Measurements from ENCODE around the gene NLRP11. TPM values are rescaled to one million over a fixed set of nuclear protein-coding genes. Genes with fewer than 3 reads are reported as not detected.

Gene NLRP11
- total RNA-seq: not detected in 2 replicates
- long read RNA-seq: 0 reads

DNA sequence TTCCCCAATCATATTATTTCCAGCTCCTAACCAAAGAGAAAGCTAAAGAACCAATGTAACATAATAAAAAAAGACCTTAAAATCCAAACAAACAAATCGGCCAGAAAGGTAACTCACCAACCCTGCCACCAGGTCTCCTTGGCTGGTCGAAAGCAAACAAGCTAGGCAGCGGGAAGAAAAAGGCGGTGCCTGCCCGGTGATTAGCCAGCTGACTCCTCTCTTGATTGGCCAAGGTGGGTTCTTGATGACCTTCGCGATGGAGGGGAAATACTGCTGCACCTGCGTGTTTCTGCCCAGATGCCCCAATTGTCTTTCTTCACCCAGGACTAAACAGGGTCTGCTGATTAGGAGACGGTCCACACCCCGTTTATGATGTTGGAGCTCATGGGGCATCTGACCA lies at the start of gene NLRP11:
NLRP11 (minus strand) TSS at position 154 of the 400 bp plus-strand sequence. CDS start 13,825 bp downstream, outside the sequence.
- Mint-ChIP-seq H3K27me3 (ENCODE audit: unreplicated experiment) (no peaks in the 10 kb centered on the region), H3K27ac (ENCODE audit: unreplicated experiment) (no peak within 1 kb of the TSS), H3K4me3 (ENCODE audit: unreplicated experiment) (no peak within 1 kb of the TSS), H3K9me3 (ENCODE audit: unreplicated experiment) (peaks cover 39% of the 10 kb centered on the region), H3K4me1 (ENCODE audit: unreplicated experiment) (no peaks in the 10 kb centered on the region), H3K36me3 (ENCODE audit: unreplicated experiment) (no peaks in the 10 kb centered on the region)
- TF ChIP-seq, protein P1, sequence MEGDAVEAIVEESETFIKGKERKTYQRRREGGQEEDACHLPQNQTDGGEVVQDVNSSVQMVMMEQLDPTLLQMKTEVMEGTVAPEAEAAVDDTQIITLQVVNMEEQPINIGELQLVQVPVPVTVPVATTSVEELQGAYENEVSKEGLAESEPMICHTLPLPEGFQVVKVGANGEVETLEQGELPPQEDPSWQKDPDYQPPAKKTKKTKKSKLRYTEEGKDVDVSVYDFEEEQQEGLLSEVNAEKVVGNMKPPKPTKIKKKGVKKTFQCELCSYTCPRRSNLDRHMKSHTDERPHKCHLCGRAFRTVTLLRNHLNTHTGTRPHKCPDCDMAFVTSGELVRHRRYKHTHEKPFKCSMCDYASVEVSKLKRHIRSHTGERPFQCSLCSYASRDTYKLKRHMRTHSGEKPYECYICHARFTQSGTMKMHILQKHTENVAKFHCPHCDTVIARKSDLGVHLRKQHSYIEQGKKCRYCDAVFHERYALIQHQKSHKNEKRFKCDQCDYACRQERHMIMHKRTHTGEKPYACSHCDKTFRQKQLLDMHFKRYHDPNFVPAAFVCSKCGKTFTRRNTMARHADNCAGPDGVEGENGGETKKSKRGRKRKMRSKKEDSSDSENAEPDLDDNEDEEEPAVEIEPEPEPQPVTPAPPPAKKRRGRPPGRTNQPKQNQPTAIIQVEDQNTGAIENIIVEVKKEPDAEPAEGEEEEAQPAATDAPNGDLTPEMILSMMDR (IDR thresholded peaks at IDR 0.05): no peak
- peak; percentile 25 for DNase-seq (ENCODE audit: extremely low spot score, unreplicated experiment)

DNA sequence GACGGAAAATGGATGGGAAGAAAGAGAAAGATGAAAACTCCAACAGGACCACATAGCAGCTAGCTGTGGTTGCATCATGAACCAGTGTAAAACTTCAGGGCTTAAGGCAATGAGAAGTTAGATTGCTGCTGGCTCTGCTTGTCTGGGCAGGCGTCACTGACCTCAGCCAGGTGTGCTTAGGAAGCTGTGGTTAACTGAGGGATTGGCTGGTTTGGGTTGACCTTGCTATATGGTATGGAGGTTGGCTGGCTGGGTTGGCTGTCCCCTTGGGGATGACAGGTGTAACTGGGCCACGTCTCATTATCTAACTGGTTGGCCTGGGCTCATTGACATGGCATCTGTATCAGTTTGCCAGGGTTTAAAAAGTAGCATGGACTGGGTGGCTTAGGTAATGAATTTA lies 45.4 kb upstream of the NLRP11 start:
- Mint-ChIP-seq H3K27ac (ENCODE audit: unreplicated experiment) (no peak overlapping the region), H3K4me1 (ENCODE audit: unreplicated experiment) (no peaks in the 10 kb centered on the region), H3K9me3 (ENCODE audit: unreplicated experiment) (peaks cover 50% of the 10 kb centered on the region), H3K27me3 (ENCODE audit: unreplicated experiment) (no peaks in the 10 kb centered on the region), H3K4me3 (ENCODE audit: unreplicated experiment) (no peak overlapping the region), H3K36me3 (ENCODE audit: unreplicated experiment) (no peaks in the 10 kb centered on the region)
- TF ChIP-seq, protein P1 (IDR thresholded peaks at IDR 0.05): no peak
- DNase-seq (ENCODE audit: extremely low spot score, unreplicated experiment): peak; percentile 44

DNA sequence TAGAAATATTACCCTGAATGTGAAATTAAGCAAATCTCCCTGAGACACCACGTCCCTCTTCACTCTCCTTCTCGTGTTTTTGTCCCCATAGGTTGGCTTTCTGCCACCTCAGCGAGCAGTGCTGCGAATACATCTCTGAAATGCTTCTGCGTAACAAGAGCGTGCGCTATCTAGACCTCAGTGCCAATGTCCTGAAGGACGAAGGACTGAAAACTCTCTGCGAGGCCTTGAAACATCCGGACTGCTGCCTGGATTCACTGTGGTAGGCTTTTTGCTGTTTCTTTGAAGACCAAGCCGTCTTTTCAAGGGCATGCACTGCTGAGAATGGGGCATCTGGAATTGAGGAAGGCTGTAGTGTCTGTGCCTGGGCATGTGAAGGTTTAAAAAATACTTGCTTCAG lies 38.9 kb upstream of the NLRP11 start:
- H3K27me3 Mint-ChIP-seq (ENCODE audit: unreplicated experiment): no peaks in the 10 kb centered on the region
- peak; percentile 64 for DNase-seq (ENCODE audit: extremely low spot score, unreplicated experiment)
- H3K9me3 Mint-ChIP-seq (ENCODE audit: unreplicated experiment): peaks cover 51% of the 10 kb centered on the region
- H3K4me1 Mint-ChIP-seq (ENCODE audit: unreplicated experiment): no peaks in the 10 kb centered on the region
- H3K4me3 Mint-ChIP-seq (ENCODE audit: unreplicated experiment): no peak overlapping the region
- H3K36me3 Mint-ChIP-seq (ENCODE audit: unreplicated experiment): peaks cover 2% of the 10 kb centered on the region
- H3K27ac Mint-ChIP-seq (ENCODE audit: unreplicated experiment): no peak overlapping the region
- TF ChIP-seq, protein P1 (IDR thresholded peaks at IDR 0.05): no peak

DNA sequence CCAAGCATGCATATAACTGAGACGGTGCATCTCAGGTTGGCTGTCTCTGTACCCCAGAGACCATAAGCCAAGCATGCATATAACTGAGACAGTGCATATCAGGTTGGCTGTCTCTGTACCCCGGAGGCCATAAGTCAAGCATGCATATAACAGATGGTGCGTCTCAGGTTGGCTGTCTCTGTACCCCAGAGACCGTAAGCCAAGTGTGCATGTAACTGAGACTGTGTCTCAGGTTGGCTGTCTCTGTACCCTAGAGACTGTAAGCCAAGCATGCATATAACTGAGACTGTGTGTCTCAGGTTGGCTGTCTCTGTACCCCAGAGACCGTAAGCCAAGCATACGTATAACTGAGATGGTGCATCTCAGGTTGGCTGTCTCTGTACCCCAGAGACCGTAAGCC lies 35.3 kb upstream of the NLRP11 start:
- TF ChIP-seq, protein P1 (IDR thresholded peaks at IDR 0.05): no peak
- peaks cover 2% of the 10 kb centered on the region for H3K36me3 Mint-ChIP-seq (ENCODE audit: unreplicated experiment)
- no peak overlapping the region for H3K27ac Mint-ChIP-seq (ENCODE audit: unreplicated experiment)
- H3K4me3 Mint-ChIP-seq (ENCODE audit: unreplicated experiment): no peak overlapping the region
- H3K27me3 Mint-ChIP-seq (ENCODE audit: unreplicated experiment): no peaks in the 10 kb centered on the region
- DNase-seq (ENCODE audit: extremely low spot score, unreplicated experiment): peak; percentile 30
- H3K4me1 Mint-ChIP-seq (ENCODE audit: unreplicated experiment): no peaks in the 10 kb centered on the region
- peaks cover 46% of the 10 kb centered on the region for H3K9me3 Mint-ChIP-seq (ENCODE audit: unreplicated experiment)

DNA sequence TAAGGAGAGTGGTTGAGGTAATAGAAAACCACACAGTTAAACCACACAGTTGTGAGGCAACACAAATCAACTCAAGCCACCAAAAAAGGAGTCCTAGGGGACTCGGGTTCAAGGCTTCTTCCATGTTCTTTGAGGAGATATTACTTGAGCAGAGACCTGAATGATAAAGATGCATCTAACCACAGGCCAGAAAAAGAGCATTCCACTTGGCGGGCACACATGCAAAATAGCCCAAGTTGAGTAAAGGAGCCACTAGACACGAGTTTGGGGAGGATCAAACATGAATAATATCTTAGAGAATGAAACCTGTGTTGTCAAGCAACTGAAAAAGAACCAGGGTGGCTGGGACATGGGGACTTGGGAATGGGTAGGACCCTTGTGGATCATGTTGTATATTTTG lies 34.7 kb upstream of the NLRP11 start:
- Mint-ChIP-seq H3K9me3 (ENCODE audit: unreplicated experiment) (peaks cover 50% of the 10 kb centered on the region), H3K4me1 (ENCODE audit: unreplicated experiment) (no peaks in the 10 kb centered on the region), H3K4me3 (ENCODE audit: unreplicated experiment) (no peak overlapping the region), H3K27me3 (ENCODE audit: unreplicated experiment) (no peaks in the 10 kb centered on the region), H3K36me3 (ENCODE audit: unreplicated experiment) (peaks cover 2% of the 10 kb centered on the region), H3K27ac (ENCODE audit: unreplicated experiment) (no peak overlapping the region)
- TF ChIP-seq, protein P1 (IDR thresholded peaks at IDR 0.05): no peak
- DNase-seq (ENCODE audit: extremely low spot score, unreplicated experiment): peak; percentile 53

Data from osteocyte (in vitro differentiated cells).